Measurements from ENCODE around the gene ERI3.

GRCh38 chr1:44296806-44297205, 58.3 kb downstream of the ERI3 start:
- TF ChIP-seq CTCF (IDR thresholded peaks at IDR 0.05; ENCODE audit: extremely low read depth in 1 of 2, insufficient read depth in 1 of 2, low read depth in 1 of 2, low read length in 2 of 2) (no peak), POLR2A (IDR thresholded peaks at IDR 0.05; ENCODE audit: low read depth, low read length) (no peak), JUN (IDR thresholded peaks at IDR 0.05; ENCODE audit: borderline replicate concordance, insufficient read depth, insufficient read length, low read depth) (no peak), MYC (IDR thresholded peaks at IDR 0.05; ENCODE audit: low read depth, low read length) (no peak)

Data from endothelial cell of umbilical vein (primary cell).